Measurements from ENCODE around the gene GPR32.
"Not testable (repeated sequence)": the region's sequence is repeated elsewhere in the genome, so short reads cannot be mapped to it uniquely, and the experiment has no call there.

Gene GPR32

GRCh38 chr19:50764409-50764808 lies 5.9 kb upstream of the GPR32 start:
- H3K27ac ChIP-seq (ENCODE audit: extremely low read depth, low read depth, low read length) = no peak overlapping the region
- no peak for TF ChIP-seq ZEB2 (tag by site-specific recombination; IDR thresholded peaks at IDR 0.05)
- TF ChIP-seq ZNF37A (tag by site-specific recombination; IDR thresholded peaks at IDR 0.05) = no peak
- TF ChIP-seq, protein P1, sequence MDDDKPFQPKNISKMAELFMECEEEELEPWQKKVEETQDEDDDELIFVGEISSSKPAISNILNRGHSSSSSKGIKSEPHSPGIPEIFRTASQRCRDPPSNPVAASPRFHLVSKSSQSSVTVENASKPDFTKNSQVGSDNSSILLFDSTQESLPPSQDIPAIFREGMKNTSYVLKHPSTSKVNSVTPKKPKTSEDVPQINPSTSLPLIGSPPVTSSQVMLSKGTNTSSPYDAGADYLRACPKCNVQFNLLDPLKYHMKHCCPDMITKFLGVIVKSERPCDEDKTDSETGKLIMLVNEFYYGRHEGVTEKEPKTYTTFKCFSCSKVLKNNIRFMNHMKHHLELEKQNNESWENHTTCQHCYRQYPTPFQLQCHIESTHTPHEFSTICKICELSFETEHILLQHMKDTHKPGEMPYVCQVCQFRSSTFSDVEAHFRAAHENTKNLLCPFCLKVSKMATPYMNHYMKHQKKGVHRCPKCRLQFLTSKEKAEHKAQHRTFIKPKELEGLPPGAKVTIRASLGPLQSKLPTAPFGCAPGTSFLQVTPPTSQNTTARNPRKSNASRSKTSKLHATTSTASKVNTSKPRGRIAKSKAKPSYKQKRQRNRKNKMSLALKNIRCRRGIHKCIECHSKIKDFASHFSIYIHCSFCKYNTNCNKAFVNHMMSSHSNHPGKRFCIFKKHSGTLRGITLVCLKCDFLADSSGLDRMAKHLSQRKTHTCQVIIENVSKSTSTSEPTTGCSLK (tag by site-specific recombination; IDR thresholded peaks at IDR 0.05) = no peak
- no peak for TF ChIP-seq ZNF514 (tag by site-specific recombination; IDR thresholded peaks at IDR 0.05)
- no peak for TF ChIP-seq ZNF202 (tag by site-specific recombination; IDR thresholded peaks at IDR 0.05; ENCODE audit: borderline replicate concordance)
- TF ChIP-seq ZNF785 (tag by site-specific recombination; IDR thresholded peaks at IDR 0.05) = no peak
- no peak for TF ChIP-seq ZNF416 (tag by site-specific recombination; IDR thresholded peaks at IDR 0.05)
- no peak for TF ChIP-seq ZNF366 (tag by site-specific recombination; conservative IDR thresholded peaks at IDR 0.05)
- no peak for TF ChIP-seq CTCF (tag by site-specific recombination; IDR thresholded peaks at IDR 0.05)
- no peak for TF ChIP-seq HOXA7 (CRISPR knock-in tag; IDR thresholded peaks at IDR 0.05; ENCODE audit: borderline replicate concordance)
- no peak for TF ChIP-seq SETDB1 (IDR thresholded peaks at IDR 0.05; ENCODE audit: insufficient read length, low read length)
- TF ChIP-seq, protein P2, sequence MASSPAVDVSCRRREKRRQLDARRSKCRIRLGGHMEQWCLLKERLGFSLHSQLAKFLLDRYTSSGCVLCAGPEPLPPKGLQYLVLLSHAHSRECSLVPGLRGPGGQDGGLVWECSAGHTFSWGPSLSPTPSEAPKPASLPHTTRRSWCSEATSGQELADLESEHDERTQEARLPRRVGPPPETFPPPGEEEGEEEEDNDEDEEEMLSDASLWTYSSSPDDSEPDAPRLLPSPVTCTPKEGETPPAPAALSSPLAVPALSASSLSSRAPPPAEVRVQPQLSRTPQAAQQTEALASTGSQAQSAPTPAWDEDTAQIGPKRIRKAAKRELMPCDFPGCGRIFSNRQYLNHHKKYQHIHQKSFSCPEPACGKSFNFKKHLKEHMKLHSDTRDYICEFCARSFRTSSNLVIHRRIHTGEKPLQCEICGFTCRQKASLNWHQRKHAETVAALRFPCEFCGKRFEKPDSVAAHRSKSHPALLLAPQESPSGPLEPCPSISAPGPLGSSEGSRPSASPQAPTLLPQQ (tag by site-specific recombination; IDR thresholded peaks at IDR 0.05) = no peak
- TF ChIP-seq, protein P3, sequence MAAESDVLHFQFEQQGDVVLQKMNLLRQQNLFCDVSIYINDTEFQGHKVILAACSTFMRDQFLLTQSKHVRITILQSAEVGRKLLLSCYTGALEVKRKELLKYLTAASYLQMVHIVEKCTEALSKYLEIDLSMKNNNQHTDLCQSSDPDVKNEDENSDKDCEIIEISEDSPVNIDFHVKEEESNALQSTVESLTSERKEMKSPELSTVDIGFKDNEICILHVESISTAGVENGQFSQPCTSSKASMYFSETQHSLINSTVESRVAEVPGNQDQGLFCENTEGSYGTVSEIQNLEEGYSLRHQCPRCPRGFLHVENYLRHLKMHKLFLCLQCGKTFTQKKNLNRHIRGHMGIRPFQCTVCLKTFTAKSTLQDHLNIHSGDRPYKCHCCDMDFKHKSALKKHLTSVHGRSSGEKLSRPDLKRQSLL (tag by site-specific recombination; IDR thresholded peaks at IDR 0.05) = no peak
- no peak for TF ChIP-seq ZNF529 (tag by site-specific recombination; IDR thresholded peaks at IDR 0.05; ENCODE audit: insufficient replicate concordance)
- no peak overlapping the region for H3K4me3 ChIP-seq (ENCODE audit: low read depth, low read length)
- ChIA-PET POLR2A (interaction anchor here (0.6 kb wide), 1 partner anchor 39 kb away, joined by 5 read pairs; no protein-coding TSS in a partner anchor), CTCF (interaction anchor here (0.7 to 1.6 kb wide), 2 partner anchors 15 to 57 kb away, joined by 3 to 6 read pairs; no protein-coding TSS in a partner anchor)
- no peaks in the 10 kb centered on the region for H3K36me3 ChIP-seq (ENCODE audit: control insufficient read depth in 2 of 2, insufficient read depth in 1 of 2, low read length in 2 of 2)
- no peaks in the 10 kb centered on the region for H3K4me1 ChIP-seq (ENCODE audit: control insufficient read depth, insufficient read depth, low read length)
- no peaks in the 10 kb centered on the region for H3K9me3 ChIP-seq (ENCODE audit: control insufficient read depth, insufficient read depth, low read depth, low read length)

- not testable (repeated sequence) for H3K27ac ChIP-seq (ENCODE audit: extremely low read depth, low read depth, low read length); H3K4me3 ChIP-seq (ENCODE audit: low read depth, low read length); H3K4me1 ChIP-seq (ENCODE audit: control insufficient read depth, insufficient read depth, low read length); H3K36me3 ChIP-seq (ENCODE audit: control insufficient read depth in 2 of 2, insufficient read depth in 1 of 2, low read length in 2 of 2); H3K9me3 ChIP-seq (ENCODE audit: control insufficient read depth, insufficient read depth, low read depth, low read length)
- CTCF ChIA-PET = interaction anchor here (1.4 to 2.4 kb wide), 2 partner anchors 42 to 97 kb away, joined by 3 to 7 read pairs; no protein-coding TSS in a partner anchor
- POLR2A ChIA-PET = interaction anchor here (0.7 kb wide), 1 partner anchor 258 kb away, joined by 8 read pairs; no protein-coding TSS in a partner anchor
These were observed 3.5 kb upstream of the GPR32 start for GRCh38 chr19:50766746-50767145.

GRCh38 chr19:50767263-50767662 lies 3.0 kb upstream of the GPR32 start:
- ChIA-PET CTCF (interaction anchor here (1.4 to 2.4 kb wide), 2 partner anchors 43 to 97 kb away, joined by 3 to 7 read pairs; no protein-coding TSS in a partner anchor), POLR2A (interaction anchor here (0.7 kb wide), 1 partner anchor 258 kb away, joined by 8 read pairs; no protein-coding TSS in a partner anchor)
- H3K27ac ChIP-seq (ENCODE audit: extremely low read depth, low read depth, low read length); H3K36me3 ChIP-seq (ENCODE audit: control insufficient read depth in 2 of 2, insufficient read depth in 1 of 2, low read length in 2 of 2); H3K9me3 ChIP-seq (ENCODE audit: control insufficient read depth, insufficient read depth, low read depth, low read length); H3K4me3 ChIP-seq (ENCODE audit: low read depth, low read length); H3K4me1 ChIP-seq (ENCODE audit: control insufficient read depth, insufficient read depth, low read length): not testable (repeated sequence)
- TF ChIP-seq PRDM1 (tag by site-specific recombination; IDR thresholded peaks at IDR 0.05) = peak; percentile 9; the same call in 1 of the 2 replicates
- peak; percentile 45 for TF ChIP-seq ZNF623 (tag by site-specific recombination; IDR thresholded peaks at IDR 0.05)
